Measurements from ENCODE around the gene QKI.

The QKI gene

DNA sequence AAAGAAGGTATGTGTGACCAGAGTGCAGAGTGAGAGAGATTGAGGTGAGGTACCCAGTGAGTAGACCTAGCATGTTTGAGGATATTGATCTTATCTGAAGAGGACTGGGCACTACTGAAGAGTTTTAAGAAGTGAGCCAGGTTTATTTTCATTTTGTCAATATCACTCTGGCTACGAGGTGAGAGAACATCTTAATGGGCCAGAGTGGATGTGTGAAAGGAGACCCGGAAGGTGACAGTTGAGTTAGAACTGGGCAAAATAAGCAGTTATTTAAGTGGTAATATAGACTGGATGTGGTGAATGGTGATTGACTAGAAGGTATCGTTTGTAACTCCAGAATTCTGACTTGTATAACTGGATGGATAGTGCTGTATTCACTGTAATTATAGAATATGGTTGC, 134.1 kb downstream of the QKI start:
- H3K4me3 ChIP-seq (ENCODE audit: low read depth, low read length): no peak overlapping the region
- DNase-seq (ENCODE audit: low read depth): no peak
- TF ChIP-seq, protein P1, sequence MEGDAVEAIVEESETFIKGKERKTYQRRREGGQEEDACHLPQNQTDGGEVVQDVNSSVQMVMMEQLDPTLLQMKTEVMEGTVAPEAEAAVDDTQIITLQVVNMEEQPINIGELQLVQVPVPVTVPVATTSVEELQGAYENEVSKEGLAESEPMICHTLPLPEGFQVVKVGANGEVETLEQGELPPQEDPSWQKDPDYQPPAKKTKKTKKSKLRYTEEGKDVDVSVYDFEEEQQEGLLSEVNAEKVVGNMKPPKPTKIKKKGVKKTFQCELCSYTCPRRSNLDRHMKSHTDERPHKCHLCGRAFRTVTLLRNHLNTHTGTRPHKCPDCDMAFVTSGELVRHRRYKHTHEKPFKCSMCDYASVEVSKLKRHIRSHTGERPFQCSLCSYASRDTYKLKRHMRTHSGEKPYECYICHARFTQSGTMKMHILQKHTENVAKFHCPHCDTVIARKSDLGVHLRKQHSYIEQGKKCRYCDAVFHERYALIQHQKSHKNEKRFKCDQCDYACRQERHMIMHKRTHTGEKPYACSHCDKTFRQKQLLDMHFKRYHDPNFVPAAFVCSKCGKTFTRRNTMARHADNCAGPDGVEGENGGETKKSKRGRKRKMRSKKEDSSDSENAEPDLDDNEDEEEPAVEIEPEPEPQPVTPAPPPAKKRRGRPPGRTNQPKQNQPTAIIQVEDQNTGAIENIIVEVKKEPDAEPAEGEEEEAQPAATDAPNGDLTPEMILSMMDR (conservative IDR thresholded peaks at IDR 0.05; ENCODE audit: low read depth, low read length): no peak

DNA sequence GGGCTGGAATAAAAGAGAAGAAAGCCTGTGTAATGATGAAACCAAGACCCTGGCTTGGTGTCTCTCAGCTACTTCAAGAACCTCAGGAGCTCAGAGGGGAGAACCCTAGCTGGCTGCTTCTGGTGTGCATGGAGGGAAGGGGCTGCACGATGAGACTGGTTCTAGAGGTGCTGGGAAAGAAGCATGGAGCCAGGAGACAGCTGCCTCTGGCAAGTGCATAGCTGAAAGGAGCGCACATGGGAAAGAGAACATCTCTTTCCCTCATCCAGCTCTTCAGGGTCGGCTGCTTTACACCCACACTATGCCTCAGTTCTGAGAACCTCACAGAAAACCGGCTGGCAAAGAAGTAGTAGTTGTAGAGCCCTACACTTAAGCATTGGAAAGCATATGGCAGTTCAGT, 139.5 kb downstream of the QKI start:
- DNase-seq (ENCODE audit: low read depth): no peak
- TF ChIP-seq, protein P1 (conservative IDR thresholded peaks at IDR 0.05; ENCODE audit: low read depth, low read length): no peak
- H3K4me3 ChIP-seq (ENCODE audit: low read depth, low read length): no peak overlapping the region

DNA sequence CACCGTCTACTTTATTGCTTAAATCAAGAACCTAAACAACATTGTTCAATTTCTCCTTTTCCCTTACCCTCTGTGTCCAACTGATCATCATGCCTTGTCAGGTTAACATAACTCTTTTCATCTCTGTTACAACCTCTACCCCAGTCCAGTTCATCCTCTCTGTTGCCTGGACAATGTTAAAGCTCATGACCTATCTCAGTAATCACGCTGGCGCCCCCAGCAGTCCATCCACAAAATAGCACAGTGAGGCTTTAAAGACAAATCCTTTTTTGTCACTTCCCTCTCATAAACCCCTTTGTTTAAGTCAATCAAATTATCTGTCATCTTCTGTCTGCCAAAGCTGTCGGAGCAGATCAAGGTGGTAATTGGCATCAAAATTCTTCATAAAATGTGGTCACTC, 140.1 kb downstream of the QKI start:
- TF ChIP-seq, protein P1 (conservative IDR thresholded peaks at IDR 0.05; ENCODE audit: low read depth, low read length): peak; percentile 78
- peak; percentile 64 for DNase-seq (ENCODE audit: low read depth)
- no peak overlapping the region for H3K4me3 ChIP-seq (ENCODE audit: low read depth, low read length)

DNA sequence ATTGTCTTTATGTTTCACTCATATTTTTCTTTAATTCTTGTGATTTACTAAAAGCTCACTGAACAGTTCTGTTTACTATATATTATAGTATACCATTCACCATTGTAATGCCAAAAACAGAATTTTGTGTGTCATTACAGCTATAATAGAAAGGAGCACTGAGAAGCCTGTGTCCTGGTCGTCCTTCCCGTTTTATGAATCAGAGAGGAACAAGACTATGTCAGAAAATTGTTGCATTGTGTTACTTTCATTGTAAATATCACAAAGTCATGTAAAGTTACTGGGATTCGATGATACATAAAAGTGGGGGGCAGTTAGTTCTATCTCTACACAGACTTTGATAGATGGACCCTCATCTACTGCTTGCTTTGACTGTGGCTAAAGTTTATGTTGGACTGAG, 145.1 kb downstream of the QKI start:
- no peak for DNase-seq (ENCODE audit: low read depth)
- TF ChIP-seq, protein P1 (conservative IDR thresholded peaks at IDR 0.05; ENCODE audit: low read depth, low read length): no peak
- no peak overlapping the region for H3K4me3 ChIP-seq (ENCODE audit: low read depth, low read length)

DNA sequence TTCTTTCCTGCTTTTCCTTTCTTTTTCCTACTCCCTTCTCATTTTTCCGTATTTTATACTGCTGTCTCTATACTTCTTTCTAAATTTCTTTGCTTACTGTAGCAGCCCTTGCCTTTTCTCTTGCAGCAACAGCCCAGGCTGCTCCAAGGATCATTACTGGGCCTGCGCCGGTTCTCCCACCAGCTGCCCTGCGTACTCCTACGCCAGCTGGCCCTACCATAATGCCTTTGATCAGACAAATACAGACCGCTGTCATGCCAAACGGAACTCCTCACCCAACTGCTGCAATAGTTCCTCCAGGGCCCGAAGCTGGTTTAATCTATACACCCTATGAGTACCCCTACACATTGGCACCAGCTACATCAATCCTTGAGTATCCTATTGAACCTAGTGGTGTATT, 148.8 kb downstream of the QKI start:
- TF ChIP-seq, protein P1 (conservative IDR thresholded peaks at IDR 0.05; ENCODE audit: low read depth, low read length): no peak

DNA sequence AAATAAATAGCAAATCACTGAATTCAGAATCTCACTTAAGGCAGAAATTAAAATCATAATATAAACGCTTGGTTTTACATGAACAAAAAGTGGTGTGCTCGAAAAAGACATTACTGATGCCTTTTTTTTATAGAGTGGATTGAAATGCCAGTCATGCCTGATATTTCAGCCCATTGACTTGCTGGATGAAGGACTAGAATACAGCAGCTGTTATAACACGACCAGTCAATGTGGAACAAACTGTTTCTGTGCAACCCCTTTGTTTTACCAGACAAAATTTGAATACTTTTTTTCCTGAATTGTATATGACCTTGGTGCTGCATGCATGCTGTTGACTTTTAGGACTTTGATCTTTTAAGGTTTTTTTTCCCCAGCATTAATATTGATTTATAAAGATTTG, 150.0 kb downstream of the QKI start:
- no peak overlapping the region for H3K4me3 ChIP-seq (ENCODE audit: low read depth, low read length)
- DNase-seq (ENCODE audit: low read depth): no peak
- TF ChIP-seq, protein P1 (conservative IDR thresholded peaks at IDR 0.05; ENCODE audit: low read depth, low read length): no peak

More for the DNA sequence above, 148.8 kb downstream of the QKI start:
- H3K4me3 ChIP-seq (ENCODE audit: low read depth, low read length): no peak overlapping the region
- no peak for DNase-seq (ENCODE audit: low read depth)

DNA sequence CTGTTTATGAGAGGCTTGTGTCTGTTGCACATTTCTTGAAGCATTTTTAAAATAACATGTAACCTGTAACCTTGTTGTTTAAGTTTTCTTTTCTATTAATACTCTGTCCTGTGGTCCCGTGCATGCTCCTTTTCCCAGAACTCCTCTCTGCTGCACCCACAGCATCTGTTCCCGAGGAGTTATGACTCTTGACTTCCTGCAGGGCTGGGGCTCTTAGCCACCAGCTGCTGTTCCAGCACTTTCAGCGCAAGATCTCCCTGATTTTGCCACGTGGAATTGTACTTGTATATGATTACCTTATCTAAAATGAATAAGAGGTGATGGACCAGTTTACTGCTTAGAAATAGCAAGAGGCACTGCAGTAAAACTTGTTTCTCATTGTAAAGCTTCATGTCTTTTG, 150.6 kb downstream of the QKI start:
- H3K4me3 ChIP-seq (ENCODE audit: low read depth, low read length): no peak overlapping the region
- peak; percentile 77 for DNase-seq (ENCODE audit: low read depth)
- TF ChIP-seq, protein P1 (conservative IDR thresholded peaks at IDR 0.05; ENCODE audit: low read depth, low read length): peak; percentile 15

Data from choroid plexus epithelial cell (primary cell).